B cell (primary cell): ENCODE results near the gene CACNB2. TPM values are rescaled to one million over a fixed set of nuclear protein-coding genes. Genes with fewer than 3 reads are reported as not detected.

Source experiments
- ATAC-seq: fragments of 200-7000 bp; cut with Tn5 transposase; one replicate; pipeline ENCODE4 v1.10.0; 2021; ENCODE audit warnings: low read depth, mild to moderate bottlenecking, moderate number of reproducible peaks, moderate library complexity
- CTCF ChIA-PET: fragments of 350-600 bp; sonication (Branson Sonifier 250); formaldehyde crosslinking; loops from one replicate; lab custom pipeline; 2021; ENCODE audit warnings: antibody characterized with exemption, inconsistent platforms; lab: Charles Lee
- POLR2A ChIA-PET: fragments of 350-600 bp; sonication (Branson Sonifier 250); formaldehyde crosslinking; loops from one replicate; lab custom pipeline; 2021; ENCODE audit warnings: antibody characterized with exemption; lab: Charles Lee
- DNase-seq: peaks from one replicate; pipeline ENCODE4 v3.0.0; 2013
- H2AFZ ChIP-seq: 2 replicates; pipeline ENCODE4 v1.6.1; 2012; ENCODE audit warnings: mild to moderate bottlenecking, low read depth, low read length; ENCODE audit not compliant: insufficient read depth, poor library complexity, severe bottlenecking
- H3K27ac ChIP-seq, 2 donors: 1 replicate in 1 of 2; 2 replicates in 1 of 2; pipeline ENCODE4 v1.5.1; 2012 to 2013; ENCODE audit warnings: low read length in 2 of 2, mild to moderate bottlenecking in 2 of 2, moderate library complexity in 1 of 2
- H3K27me3 ChIP-seq, 4 experiments: fragments of 200-600 bp in 1 of 4; sonication (generic) in 1 of 4; replicated peaks in 1 of 4; 1 replicate in 2 of 4; 2 replicates in 2 of 4; pipeline versions ENCODE4 v1.6.1 to v1.7.0; 2013 to 2016; ENCODE audit warnings: low read length in 3 of 4, mild to moderate bottlenecking in 2 of 4, mixed read lengths in 1 of 4, moderate library complexity in 1 of 4; ENCODE audit not compliant: insufficient read depth in 4 of 4, control insufficient read depth in 3 of 4; ENCODE audit errors: control extremely low read depth in 1 of 4
- H3K36me3 ChIP-seq, 2 experiments: replicated peaks in 1 of 2; 1 replicate in 1 of 2; 2 replicates in 1 of 2; pipeline versions ENCODE4 v1.6.1 to v1.7.1; 2013; ENCODE audit warnings: low read length in 1 of 2; ENCODE audit not compliant: insufficient read depth in 2 of 2, control insufficient read depth in 1 of 2; ENCODE audit errors: control extremely low read depth in 1 of 2, extremely low read depth in 1 of 2
- H3K4me1 ChIP-seq, 2 donors: fragments of 200-600 bp in 1 of 2; sonication (generic) in 1 of 2; 1 replicate in 1 of 2; 2 replicates in 1 of 2; pipeline versions ENCODE4 v1.5.1 to v1.6.1; 2013 to 2017; ENCODE audit warnings: low read length in 2 of 2; ENCODE audit not compliant: control insufficient read depth in 2 of 2, insufficient read depth in 2 of 2
- H3K4me2 ChIP-seq: replicated peaks from 2 replicates; pipeline ENCODE3; 2012; ENCODE audit warnings: mild to moderate bottlenecking, low read depth, low read length; ENCODE audit not compliant: poor library complexity, severe bottlenecking
- H3K4me3 ChIP-seq, 5 experiments: fragments of 200-600 bp in 1 of 5; sonication (generic) in 1 of 5; 1 replicate in 3 of 5; 2 replicates in 2 of 5; pipeline versions ENCODE4 v1.5.1 to v1.7.0; 2011 to 2016; ENCODE audit warnings: low read length in 4 of 5, mild to moderate bottlenecking in 4 of 5, low read depth in 2 of 5, control low read depth in 1 of 5, moderate library complexity in 1 of 5; ENCODE audit not compliant: insufficient read depth in 1 of 5; ENCODE audit errors: control extremely low read depth in 1 of 5, extremely low read depth in 1 of 5
- H3K79me2 ChIP-seq: fragments of 200-600 bp; sonication (generic); one replicate; pipeline ENCODE4 v1.6.0; 2016; ENCODE audit warnings: low read length; ENCODE audit not compliant: control insufficient read depth, insufficient read depth
- H3K9ac ChIP-seq: fragments of 200-600 bp; sonication (generic); 2 replicates; pipeline ENCODE4 v1.6.1; 2017; ENCODE audit warnings: mild to moderate bottlenecking, low read length, moderate library complexity
- H3K9me3 ChIP-seq, 3 donors: one replicate each; pipeline versions ENCODE4 v1.6.1 to v1.7.1; 2013; ENCODE audit warnings: low read length in 2 of 3; ENCODE audit not compliant: control insufficient read depth in 2 of 3, insufficient read depth in 1 of 3; ENCODE audit errors: control extremely low read depth in 1 of 3
- H4K20me1 ChIP-seq: 2 replicates; pipeline ENCODE4 v1.6.0; 2012; ENCODE audit warnings: mild to moderate bottlenecking, low read length; ENCODE audit not compliant: insufficient read depth, control insufficient read depth, poor library complexity, severe bottlenecking
- H3K27ac Mint-ChIP-seq: one replicate; pipeline ENCODE4 v1.8.0; 2021; ENCODE audit warnings: mixed read lengths
- H3K27me3 Mint-ChIP-seq: one replicate; pipeline ENCODE4 v1.8.0; 2021; ENCODE audit warnings: mixed read lengths
- H3K4me1 Mint-ChIP-seq: one replicate; pipeline ENCODE4 v1.8.0; 2021; ENCODE audit warnings: mixed read lengths
- H3K4me3 Mint-ChIP-seq: one replicate; pipeline ENCODE4 v1.8.0; 2021; ENCODE audit warnings: mixed read lengths
- H3K9me3 Mint-ChIP-seq: one replicate; pipeline ENCODE4 v1.8.0; 2022; ENCODE audit warnings: mixed read lengths; ENCODE audit not compliant: insufficient read depth
- CTCF ChIP-seq: fragments of 200-600 bp; IDR thresholded peaks from one replicate; pipeline ENCODE4 v1.8.0; 2022; ENCODE audit warnings: antibody characterized with exemption, mild to moderate bottlenecking
- EZH2 ChIP-seq: IDR thresholded peaks from 2 replicates; pipeline ENCODE4 v1.6.1; 2012; ENCODE audit warnings: borderline replicate concordance, low read depth, mild to moderate bottlenecking, moderate library complexity, low read length; ENCODE audit not compliant: insufficient read depth, poor library complexity, severe bottlenecking
- WGBS: methylation state at CpG from one replicate; pipeline ENCODE4 v1.1.5; 2013; ENCODE audit warnings: missing lambda C conversion rate; ENCODE audit not compliant: insufficient coverage; 5-methylcytosine and 5-hydroxymethylcytosine counted together
- intact Hi-C: fragments of 100-400 bp; cut with micrococcal nuclease; formaldehyde crosslinking; loops from one replicate; pipeline ENCODE4 v1.10.0; 2022
- polyA plus RNA-seq: library from polyadenylated mRNA; depleted of rRNA; stranded (reverse); fragments of >200 nt; gene quantifications from 2 replicates; pipeline ENCODE4 v1.2.3, GENCODE V29; 2012
- total RNA-seq, 2 donors: library from RNA; stranded (reverse); fragments of 120-200 nt in 1 of 2; gene quantifications; 1 replicate in 1 of 2; 2 replicates in 1 of 2; pipeline versions ENCODE4 v1.2.3 to v1.2.4, GENCODE V29; 2013 to 2022

Gene CACNB2
- total and polyA plus RNA-seq, 2 donors (not counting 1 experiment from before 2014, with no cell fraction given) = not detected

GRCh38 chr10:18297659-18298058, 157.4 kb downstream of the CACNB2 start:
- no peaks in the 10 kb centered on the region for H3K27me3 ChIP-seq
- H2AFZ ChIP-seq = no peak overlapping the region
- peaks cover 8% of the 10 kb centered on the region for H3K4me1 Mint-ChIP-seq
- H3K27me3 Mint-ChIP-seq = peaks cover 4% of the 10 kb centered on the region
- peaks cover 0 to 3% (median 0%) of the 10 kb centered on the region in 3 donors for H3K9me3 ChIP-seq
- no peak overlapping the region for H3K9ac ChIP-seq
- H3K79me2 ChIP-seq = no peaks in the 10 kb centered on the region
- no peak overlapping the region for H3K4me3 ChIP-seq
- no peak for TF ChIP-seq EZH2
- TF ChIP-seq CTCF = no peak
- H3K27ac Mint-ChIP-seq = no peak overlapping the region
- H3K36me3 ChIP-seq = no peaks in the 10 kb centered on the region
- DNase-seq (no peak), ATAC-seq (no peak)
- H4K20me1 ChIP-seq = no peaks in the 10 kb centered on the region
- CTCF ChIA-PET = no interaction called here
- peaks cover 0 to 4% of the 10 kb centered on the region in 2 donors for H3K4me1 ChIP-seq
- no peak overlapping the region for H3K27ac ChIP-seq
- no CpG with 5 or more reads among the region's 5 CpGs for WGBS
- no peaks in the 10 kb centered on the region for H3K9me3 Mint-ChIP-seq
- H3K4me2 ChIP-seq = no peak overlapping the region
- POLR2A ChIA-PET = no interaction called here
- intact Hi-C loops = no loop called here
- H3K4me3 Mint-ChIP-seq = no peak overlapping the region

DNA sequence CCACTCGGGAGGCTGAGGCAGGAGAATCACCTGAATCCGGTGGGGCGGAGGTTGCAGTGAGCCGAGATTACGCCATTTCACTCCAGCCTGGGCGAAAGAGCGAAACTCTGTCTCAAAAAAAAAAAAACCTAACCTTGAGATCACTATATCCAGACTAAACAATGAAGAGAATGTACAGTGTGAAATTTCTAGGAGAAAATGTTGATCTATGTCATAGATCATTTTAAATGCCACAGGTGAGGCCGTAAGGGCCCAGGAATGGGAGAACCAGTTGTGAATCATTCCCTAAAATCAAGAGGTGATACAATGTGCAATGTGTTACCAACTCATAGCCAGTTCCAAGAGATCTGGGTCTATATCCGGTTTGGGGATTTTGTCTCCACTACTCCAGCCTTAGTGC, 158.0 kb downstream of the CACNB2 start:
- Histone ChIP-seq H3K36me3 (no peaks in the 10 kb centered on the region), H3K79me2 (no peaks in the 10 kb centered on the region), H3K27me3 (no peaks in the 10 kb centered on the region), H3K4me1 (peaks cover 0 to 4% of the 10 kb centered on the region in 2 donors), H3K4me3 (no peak overlapping the region), H3K27ac (no peak overlapping the region), H4K20me1 (no peaks in the 10 kb centered on the region), H3K9ac (no peak overlapping the region), H3K4me2 (no peak overlapping the region), H2AFZ (no peak overlapping the region), H3K9me3 (peaks cover 0 to 3% (median 0%) of the 10 kb centered on the region in 3 donors)
- Mint-ChIP-seq H3K27me3 (peaks cover 4% of the 10 kb centered on the region), H3K27ac (no peak overlapping the region), H3K4me3 (no peak overlapping the region), H3K4me1 (peaks cover 8% of the 10 kb centered on the region), H3K9me3 (no peaks in the 10 kb centered on the region)
- TF ChIP-seq CTCF (no peak), EZH2 (no peak)
- WGBS = 95% methylated on average over 6 of the region's 9 CpGs
- DNase-seq = no peak
- ChIA-PET POLR2A (no interaction called here), CTCF (no interaction called here)
- ATAC-seq = no peak
- intact Hi-C loops = no loop called here
